Vagina (tissue), 2 donors: Measurements from ENCODE around the gene CASKIN2.

Source experiments
- CTCF ChIP-seq, 3 experiments: fragments of 450-650 bp in 2 of 3; fragments of 200-600 bp in 1 of 3; sonication (generic) in 1 of 3; IDR thresholded peaks; one replicate each; pipeline ENCODE4 v1.5.1; 2017 to 2019; ENCODE audit warnings: antibody characterized with exemption in 3 of 3, mild to moderate bottlenecking in 2 of 3, moderate library complexity in 2 of 3
- POLR2A ChIP-seq, 2 donors: fragments of 450-650 bp; IDR thresholded peaks; one replicate each; pipeline ENCODE4 v1.6.1; 2017; ENCODE audit warnings: antibody characterized with exemption in 2 of 2, mild to moderate bottlenecking in 2 of 2, moderate library complexity in 2 of 2

GRCh38 chr17:75476271-75476671 lies 39.1 kb downstream of the CASKIN2 start:
- TF ChIP-seq CTCF (IDR thresholded peaks at IDR 0.05) (no peak), POLR2A (IDR thresholded peaks at IDR 0.05) (no peak)
